GM12891 (cell line): ENCODE data around the gene COPS7A.

Source experiments
- DNase-seq: peaks from one replicate; pipeline ENCODE4 v3.0.0; 2011; ENCODE audit warnings: low spot score; ENCODE audit not compliant: insufficient read length
- FAIRE-seq: peaks from 2 replicates; lab custom pipeline; 2011; peaks lifted over from hg19 to GRCh38; lab: Jason Lieb, UNC
- PAX5 ChIP-seq: IDR thresholded peaks from 2 replicates; pipeline ENCODE4 v1.6.1; 2011; ENCODE audit warnings: low read length, moderate library complexity, mild to moderate bottlenecking; ENCODE audit not compliant: insufficient read depth, severe bottlenecking
- POLR2A ChIP-seq: IDR thresholded peaks from 2 replicates; pipeline ENCODE4 v1.6.1; 2011; ENCODE audit warnings: low read depth, low read length, control low read depth
- POLR2AphosphoS5 ChIP-seq: IDR thresholded peaks from 2 replicates; pipeline ENCODE4 v1.6.1; 2011; ENCODE audit warnings: low read depth, low read length, control low read depth
- POU2F2 ChIP-seq: IDR thresholded peaks from 2 replicates; pipeline ENCODE4 v1.6.1; 2011; ENCODE audit warnings: low read depth, mild to moderate bottlenecking, control low read depth, low read length, moderate library complexity
- SPI1 ChIP-seq: IDR thresholded peaks from 2 replicates; pipeline ENCODE4 v1.6.1; 2011; ENCODE audit warnings: low read depth, low read length, control low read depth
- TAF1 ChIP-seq: IDR thresholded peaks from 2 replicates; pipeline ENCODE4 v1.6.1; 2011; ENCODE audit warnings: low read depth, low read length, control low read depth

COPS7A gene

GRCh38 chr12:6757028-6757690, 33.3 kb downstream of the COPS7A start:
- no peak for TF ChIP-seq SPI1
- no peak for TF ChIP-seq POLR2AphosphoS5
- TF ChIP-seq TAF1: no peak
- no peak for TF ChIP-seq POLR2A
- TF ChIP-seq PAX5: no peak
- no peak for TF ChIP-seq POU2F2
- no peak for FAIRE-seq
- DNase-seq: no peak

- FAIRE-seq: peak; percentile 70
- TF ChIP-seq SPI1: peak; percentile 24; the same call in 1 of the 2 replicates
- TF ChIP-seq POLR2A: no peak
Measured at GRCh38 chr12:6758506-6759095, 34.8 kb downstream of the COPS7A start.

GRCh38 chr12:6759741-6760140, 35.9 kb downstream of the COPS7A start:
- no peak for FAIRE-seq
- TF ChIP-seq POLR2A (no peak), PAX5 (no peak), POU2F2 (no peak), TAF1 (no peak), POLR2AphosphoS5 (no peak), SPI1 (no peak)

More at GRCh38 chr12:6758506-6759095, 34.8 kb downstream of the COPS7A start:
- DNase-seq: no peak

GRCh38 chr12:6763380-6763779, 39.5 kb downstream of the COPS7A start:
- TF ChIP-seq TAF1: no peak
- no peak for TF ChIP-seq POU2F2
- TF ChIP-seq PAX5: no peak
- no peak for TF ChIP-seq SPI1
- no peak for TF ChIP-seq POLR2AphosphoS5
- no peak for TF ChIP-seq POLR2A
- no peak for DNase-seq
- FAIRE-seq: no peak

More at GRCh38 chr12:6759741-6760140, 35.9 kb downstream of the COPS7A start:
- no peak for DNase-seq

- peak; percentile 90 for DNase-seq
Measured at GRCh38 chr12:6764011-6764828, 40.4 kb downstream of the COPS7A start.

GRCh38 chr12:6765048-6765633, 41.3 kb downstream of the COPS7A start:
- DNase-seq: no peak
- FAIRE-seq: no peak
- TF ChIP-seq PAX5: no peak
- TF ChIP-seq POU2F2: no peak
- no peak for TF ChIP-seq SPI1
- no peak for TF ChIP-seq TAF1
- no peak for TF ChIP-seq POLR2AphosphoS5
- TF ChIP-seq POLR2A: no peak

More at GRCh38 chr12:6764011-6764828, 40.4 kb downstream of the COPS7A start:
- TF ChIP-seq POU2F2 (peak; percentile 64; the same call in 1 of the 2 replicates), POLR2AphosphoS5 (no peak)
- peak; percentile 97 for FAIRE-seq

- no peak for DNase-seq
- no peak for TF ChIP-seq POLR2AphosphoS5
- no peak for TF ChIP-seq PAX5
- no peak for TF ChIP-seq POLR2A
- TF ChIP-seq TAF1: no peak
- TF ChIP-seq POU2F2: no peak
- TF ChIP-seq SPI1: no peak
- FAIRE-seq: peak; percentile 80
Measured at GRCh38 chr12:6765634-6766581, 42.1 kb downstream of the COPS7A start, which contains the start of gene PTMS. Gene PTMS, plus strand, starts transcription at chr12:6766363. Its CDS starts 343 bp downstream, at chr12:6766706.

- TF ChIP-seq PAX5: peak; percentile 52
- no peak for TF ChIP-seq SPI1
- no peak for TF ChIP-seq POLR2AphosphoS5
- TF ChIP-seq POLR2A: no peak
- DNase-seq: no peak
- FAIRE-seq: peak; percentile 91
Measured at GRCh38 chr12:6766651-6767349, 43.0 kb downstream of the COPS7A start.
